HG03060 (cell line): ENCODE data around the gene MYG1.
"Not testable (repeated sequence)": the region's sequence is repeated elsewhere in the genome, so short reads cannot be mapped to it uniquely, and the experiment has no call there.

Experiments used
- ATAC-seq: cut with Tn5 transposase; IDR thresholded peaks from one replicate; pipeline ENCODE4 v1.9.1; 2021; ENCODE audit warnings: low read depth, moderate number of reproducible peaks; ENCODE audit not compliant: unreplicated experiment

The MYG1 gene

GRCh38 chr12:53279888-53280498 is 19.5 kb upstream of the MYG1 start:
- ATAC-seq: no peak

- no peak for ATAC-seq
Observed at GRCh38 chr12:53286448-53286847, 13.0 kb upstream of the MYG1 start.

- no peak for ATAC-seq
Observed at GRCh38 chr12:53287741-53288216, 11.7 kb upstream of the MYG1 start.

- ATAC-seq: no peak
Observed at GRCh38 chr12:53288322-53288721, 11.2 kb upstream of the MYG1 start.

GRCh38 chr12:53289891-53290290 is 9.6 kb upstream of the MYG1 start:
- no peak for ATAC-seq

- ATAC-seq: no peak
Observed at GRCh38 chr12:53290661-53291060, 8.8 kb upstream of the MYG1 start.

GRCh38 chr12:53292426-53292825 is 7.1 kb upstream of the MYG1 start:
- ATAC-seq: no peak

GRCh38 chr12:53295070-53295890 is 4.2 kb upstream of the MYG1 start, which contains the start of gene PFDN5:
Gene PFDN5, plus strand, starts transcription at chr12:53295542. Its CDS starts 26 bp downstream, at chr12:53295568.
- ATAC-seq: peak; percentile 58

- ATAC-seq: no peak
Observed at GRCh38 chr12:53295891-53296219, 3.6 kb upstream of the MYG1 start.

- ATAC-seq: not testable (repeated sequence)
Observed at GRCh38 chr12:53297106-53297505, 2.4 kb upstream of the MYG1 start.

GRCh38 chr12:53298164-53298563 is 1.3 kb upstream of the MYG1 start:
- no peak for ATAC-seq

GRCh38 chr12:53299101-53299453 is 418 bp upstream of the MYG1 start:
- ATAC-seq: no peak

- no peak for ATAC-seq
Observed at GRCh38 chr12:53300187-53300586, 692 bp downstream of the MYG1 start.

GRCh38 chr12:53302903-53303302 is 3.4 kb downstream of the MYG1 start:
- ATAC-seq: no peak

- ATAC-seq: no peak
Observed at GRCh38 chr12:53306826-53307225, 7.3 kb downstream of the MYG1 start.

GRCh38 chr12:53308276-53308675 is 8.8 kb downstream of the MYG1 start:
- ATAC-seq: no peak

GRCh38 chr12:53313996-53314395 is 14.5 kb downstream of the MYG1 start:
- no peak for ATAC-seq

GRCh38 chr12:53320352-53321195 is 21.1 kb downstream of the MYG1 start:
- ATAC-seq: no peak

GRCh38 chr12:53324113-53324778 is 24.8 kb downstream of the MYG1 start:
- no peak for ATAC-seq

- ATAC-seq: peak; percentile 34
Observed at GRCh38 chr12:53324779-53325510, 25.4 kb downstream of the MYG1 start.
